A673 (cell line): Measurements from ENCODE around the gene RAPGEF3. TPM values are rescaled to one million over a fixed set of nuclear protein-coding genes. Genes with fewer than 3 reads are reported as not detected.

ENCODE experiments used
- BruUV-seq: library from RNA; stranded (reverse); fragments of 400-500 nt; replicated peaks from 2 replicates; lab custom pipeline; 2021; lab: Mats Ljungman, UMichigan
- CTCF ChIA-PET: fragments of 300-600 bp; sonication (Branson Sonifier 250); formaldehyde crosslinking; loops from one replicate; lab custom pipeline; 2022; ENCODE audit warnings: antibody characterized with exemption; lab: Charles Lee
- POLR2A ChIA-PET: fragments of 300-600 bp; sonication (Branson Sonifier 250); formaldehyde crosslinking; loops from one replicate; lab custom pipeline; 2022; ENCODE audit warnings: antibody characterized with exemption; ENCODE audit not compliant: low non-redundant PET; lab: Charles Lee
- DNase-seq: peaks from one replicate; pipeline ENCODE4 v3.0.0-alpha.2; 2015; ENCODE audit warnings: low spot score
- H3K27ac ChIP-seq: fragments of 200-600 bp; sonication (generic); 2 replicates; pipeline ENCODE4 v1.5.1; 2016; ENCODE audit warnings: mixed run types, low read depth, mild to moderate bottlenecking, mixed read lengths, antibody characterized with exemption, low read length; ENCODE audit not compliant: poor library complexity, severe bottlenecking
- H3K27me3 ChIP-seq: fragments of 200-600 bp; sonication (generic); replicated peaks from 2 replicates; pipeline ENCODE4 v1.6.1; 2017; ENCODE audit warnings: mixed run types, low read depth, mild to moderate bottlenecking, mixed read lengths, antibody characterized with exemption, low read length; ENCODE audit not compliant: insufficient read depth, poor library complexity
- H3K36me3 ChIP-seq: fragments of 200-600 bp; sonication (generic); 2 replicates; pipeline ENCODE4 v1.6.1; 2016; ENCODE audit warnings: mixed run types, mild to moderate bottlenecking, mixed read lengths, antibody characterized with exemption, low read length; ENCODE audit not compliant: insufficient read depth, poor library complexity, severe bottlenecking
- H3K4me1 ChIP-seq: fragments of 200-600 bp; sonication (generic); 2 replicates; pipeline ENCODE4 v1.6.1; 2017; ENCODE audit warnings: mixed run types, mild to moderate bottlenecking, mixed read lengths, antibody characterized with exemption, low read length; ENCODE audit not compliant: insufficient read depth, poor library complexity, severe bottlenecking
- H3K4me3 ChIP-seq: fragments of 200-600 bp; sonication (generic); 2 replicates; pipeline ENCODE4 v1.5.1; 2016; ENCODE audit warnings: low read depth, mixed run types, mild to moderate bottlenecking, mixed read lengths, low read length; ENCODE audit not compliant: poor library complexity, severe bottlenecking
- H3K9me3 ChIP-seq: fragments of 200-600 bp; sonication (generic); 2 replicates; pipeline ENCODE4 v1.6.1; 2016; ENCODE audit warnings: mixed run types, low read depth, mild to moderate bottlenecking, mixed read lengths, antibody characterized with exemption, low read length; ENCODE audit not compliant: poor library complexity, severe bottlenecking
- CTCF ChIP-seq: fragments of 300-800, 200-600 bp; sonication (generic); conservative IDR thresholded peaks from 2 replicates; pipeline ENCODE4 v1.5.1; 2017; ENCODE audit warnings: low read depth, mild to moderate bottlenecking, antibody characterized with exemption, low read length, moderate library complexity, mixed read lengths
- EZH2 ChIP-seq: fragments of 200-600 bp; sonication (generic); IDR thresholded peaks from 2 replicates; pipeline ENCODE4 v1.6.1; 2017; ENCODE audit warnings: borderline replicate concordance, low read depth, mild to moderate bottlenecking, mixed read lengths, antibody characterized with exemption, low read length; ENCODE audit not compliant: poor library complexity, severe bottlenecking
- intact Hi-C: fragments of 100-400 bp; cut with micrococcal nuclease; formaldehyde crosslinking; loops from one replicate; pipeline ENCODE4 v1.10.0; 2022; ENCODE audit not compliant: unreplicated experiment
- total RNA-seq: library from RNA; stranded (reverse); gene quantifications from 2 replicates; pipeline ENCODE4 v1.2.3, GENCODE V29; 2021

Gene RAPGEF3
- total RNA-seq, 1 experiment from 2014 or later: 4.3 TPM

- BruUV-seq: no TSS peak
Measured at GRCh38 chr12:47789712-47790489, 31.2 kb upstream of the RAPGEF3 start.

GRCh38 chr12:47789141-47789540, 30.5 kb upstream of the RAPGEF3 start:
- BruUV-seq: no TSS peak

More at GRCh38 chr12:47789712-47790489, 31.2 kb upstream of the RAPGEF3 start:
- no peak for TF ChIP-seq EZH2
- TF ChIP-seq CTCF: no peak
- no peaks in the 10 kb centered on the region for H3K4me1 ChIP-seq
- H3K36me3 ChIP-seq: peaks cover 46% of the 10 kb centered on the region
- POLR2A ChIA-PET: no interaction called here
- CTCF ChIA-PET: no interaction called here
- intact Hi-C loops: no loop called here
- H3K27me3 ChIP-seq: no peaks in the 10 kb centered on the region
- no peak overlapping the region for H3K4me3 ChIP-seq
- H3K27ac ChIP-seq: no peak overlapping the region
- DNase-seq: no peak
- H3K9me3 ChIP-seq: no peaks in the 10 kb centered on the region

DNA sequence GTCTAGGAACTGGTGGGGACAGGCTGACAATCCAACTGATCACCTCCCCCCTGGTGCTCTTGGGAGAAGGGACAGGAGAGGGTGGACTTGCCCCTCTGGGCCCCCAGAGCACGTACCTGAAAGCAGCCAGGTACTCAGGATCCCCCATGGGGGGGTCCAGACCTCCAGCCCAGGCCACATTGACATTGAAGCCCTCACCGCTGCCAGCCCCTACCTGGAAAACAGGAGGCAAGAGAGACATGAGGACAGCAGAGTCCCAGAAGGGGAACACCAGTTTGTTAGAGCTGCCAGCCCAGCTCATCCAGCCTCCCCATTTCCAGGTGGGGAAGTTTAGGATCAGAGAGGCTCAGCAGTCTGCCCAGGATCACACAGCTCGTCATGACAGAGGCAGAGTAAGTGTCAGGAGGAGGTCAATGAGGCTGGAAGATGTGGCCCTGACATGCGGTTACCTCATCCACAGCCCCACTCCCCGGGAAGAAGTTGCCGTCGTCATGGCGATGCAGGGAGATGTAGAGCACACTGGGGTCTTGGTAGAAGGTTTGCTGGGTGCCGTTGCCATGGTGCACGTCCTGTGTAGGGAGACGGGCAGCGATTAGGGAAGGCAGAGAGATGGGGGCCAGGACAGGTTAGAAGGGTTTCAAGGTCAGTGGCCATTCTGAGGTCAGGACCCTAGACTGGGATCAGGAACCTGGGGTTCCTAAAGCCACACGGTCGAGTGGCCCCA, 29.1 kb upstream of the RAPGEF3 start:
- Histone ChIP-seq H3K4me3 (no peak overlapping the region), H3K4me1 (no peaks in the 10 kb centered on the region), H3K36me3 (peaks cover 51% of the 10 kb centered on the region), H3K27ac (no peak overlapping the region), H3K9me3 (no peaks in the 10 kb centered on the region), H3K27me3 (no peaks in the 10 kb centered on the region)
- ChIA-PET CTCF (no interaction called here), POLR2A (no interaction called here)
- DNase-seq: no peak
- intact Hi-C loops: no loop called here
- TF ChIP-seq EZH2 (no peak), CTCF (no peak)
- no TSS peak for BruUV-seq

More at GRCh38 chr12:47789141-47789540, 30.5 kb upstream of the RAPGEF3 start:
- no peaks in the 10 kb centered on the region for H3K9me3 ChIP-seq
- DNase-seq: no peak
- H3K27me3 ChIP-seq: no peaks in the 10 kb centered on the region
- TF ChIP-seq EZH2 (no peak), CTCF (no peak)
- CTCF ChIA-PET: no interaction called here
- peaks cover 47% of the 10 kb centered on the region for H3K36me3 ChIP-seq
- POLR2A ChIA-PET: no interaction called here
- H3K4me1 ChIP-seq: no peaks in the 10 kb centered on the region
- intact Hi-C loops: no loop called here
- H3K27ac ChIP-seq: no peak overlapping the region
- H3K4me3 ChIP-seq: no peak overlapping the region
